ENCODE measurements around the gene F2R. TPM values are rescaled to one million over a fixed set of nuclear protein-coding genes. Genes with fewer than 3 reads are reported as not detected.
A peak's percentile ranks its signal among the peaks of the same experiment; 100 is the strongest.
"Not testable (repeated sequence)": the region's sequence is repeated elsewhere in the genome, so short reads cannot be mapped to it uniquely, and the experiment has no call there.

Gene F2R
- polyA plus RNA-seq (2013, experiment 1 of 2; ENCODE audit: insufficient read length): 24.7 TPM
- 13.4 TPM for polyA plus RNA-seq (2013, experiment 2 of 2; ENCODE audit: insufficient read length)

- peak; percentile 74 for DNase-seq
Measured at GRCh38 chr5:76715736-76716455, at the start of gene F2R. Gene F2R, plus strand, starts transcription at chr5:76716126. Its CDS starts 182 bp downstream, at chr5:76716308.

GRCh38 chr5:76667495-76667894 is 48.4 kb upstream of the F2R start:
- no peak for DNase-seq

GRCh38 chr5:76669245-76669644 is 46.7 kb upstream of the F2R start:
- DNase-seq: no peak

- no peak for DNase-seq
Measured at GRCh38 chr5:76670508-76670907, 45.4 kb upstream of the F2R start.

GRCh38 chr5:76672242-76672641 is 43.7 kb upstream of the F2R start:
- peak; percentile 8 for DNase-seq

GRCh38 chr5:76673125-76673524 is 42.8 kb upstream of the F2R start:
- no peak for DNase-seq

GRCh38 chr5:76674330-76675066 is 41.4 kb upstream of the F2R start:
- DNase-seq: no peak

GRCh38 chr5:76675364-76675763 is 40.6 kb upstream of the F2R start:
- no peak for DNase-seq

- no peak for DNase-seq
Measured at GRCh38 chr5:76677849-76678472, 38.0 kb upstream of the F2R start.

- no peak for DNase-seq
Measured at GRCh38 chr5:76679231-76679630, 36.7 kb upstream of the F2R start.

- DNase-seq: not testable (repeated sequence)
Measured at GRCh38 chr5:76680826-76681225, 35.1 kb upstream of the F2R start.

GRCh38 chr5:76681287-76681686 is 34.6 kb upstream of the F2R start:
- no peak for DNase-seq

- DNase-seq: no peak
Measured at GRCh38 chr5:76682387-76682786, 33.5 kb upstream of the F2R start.

- no peak for DNase-seq
Measured at GRCh38 chr5:76683816-76684731, 31.9 kb upstream of the F2R start.

GRCh38 chr5:76684756-76685519 is 31.0 kb upstream of the F2R start:
- no peak for DNase-seq

- no peak for DNase-seq
Measured at GRCh38 chr5:76685704-76686103, 30.2 kb upstream of the F2R start.

- no peak for DNase-seq
Measured at GRCh38 chr5:76688212-76688611, 27.7 kb upstream of the F2R start.

GRCh38 chr5:76688836-76689235 is 27.1 kb upstream of the F2R start:
- peak; percentile 9 for DNase-seq

GRCh38 chr5:76689321-76690036 is 26.4 kb upstream of the F2R start:
- peak; percentile 96 for DNase-seq

- no peak for DNase-seq
Measured at GRCh38 chr5:76690037-76690679, 25.8 kb upstream of the F2R start.
